Cardiac fibroblast (primary cell): ENCODE measurements around the gene HELZ2.
"Not testable (repeated sequence)": the region's sequence is repeated elsewhere in the genome, so short reads cannot be mapped to it uniquely, and the experiment has no call there.

ENCODE experiments used
- DNase-seq, 2 donors: peaks; one replicate each; pipeline versions ENCODE4 v3.0.0 to v3.0.0-alpha.2; 2010; ENCODE audit warnings: low read depth in 2 of 2
- H3K4me3 ChIP-seq, 2 donors: replicated peaks in 1 of 2; 1 replicate in 1 of 2; 2 replicates in 1 of 2; pipeline ENCODE4 v1.5.1; 2011; ENCODE audit warnings: low read depth in 2 of 2, low read length in 2 of 2, mild to moderate bottlenecking in 2 of 2, moderate library complexity in 1 of 2
- CTCF ChIP-seq: IDR thresholded peaks from one replicate; pipeline ENCODE4 v1.5.1; 2011; ENCODE audit warnings: low read depth, mild to moderate bottlenecking, low read length, inconsistent platforms

Gene HELZ2

GRCh38 chr20:63562461-63563224 lies 11.4 kb downstream of the HELZ2 start:
- TF ChIP-seq CTCF, result no peak
- no peak overlapping the region for H3K4me3 ChIP-seq
- DNase-seq, result no peak

DNA sequence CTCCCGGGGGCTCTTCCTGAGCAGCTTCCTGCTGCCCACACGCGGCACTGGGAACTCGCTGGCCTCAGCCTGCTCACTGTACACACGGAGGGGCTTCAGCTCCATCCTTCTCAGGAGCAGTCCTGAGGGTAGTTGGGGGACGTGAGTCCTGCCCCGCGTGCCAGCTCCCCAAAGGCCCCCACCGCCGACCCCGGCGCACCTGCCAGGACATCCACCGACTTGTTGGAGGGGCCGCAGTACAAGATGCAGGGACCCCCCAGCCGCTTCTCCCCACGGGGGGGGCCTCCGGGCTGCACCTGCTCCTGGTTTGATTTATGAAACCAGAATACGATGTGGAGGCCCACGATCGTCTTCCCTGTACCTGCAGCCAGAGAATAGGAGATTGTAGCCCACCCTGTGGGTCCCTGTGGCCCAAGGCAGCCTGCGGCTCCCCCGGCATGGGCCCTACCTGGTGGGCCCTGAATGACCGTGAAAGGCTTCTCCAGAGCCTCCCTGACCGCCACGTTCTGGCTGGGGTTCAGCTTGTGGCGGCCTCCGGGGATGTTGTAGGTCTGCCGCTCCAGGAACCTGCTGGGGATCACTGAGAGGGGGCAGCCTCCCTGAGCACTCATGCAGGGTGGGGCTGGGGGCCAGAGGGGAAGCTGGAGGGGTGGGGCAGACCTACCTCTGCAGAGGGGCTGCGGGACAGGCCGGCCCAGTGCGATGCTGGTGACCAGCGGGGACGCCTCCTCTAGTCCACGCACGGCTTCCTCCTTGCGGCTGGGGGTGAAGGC lies 12.2 kb downstream of the HELZ2 start:
- H3K4me3 ChIP-seq, result no peak overlapping the region
- DNase-seq, result no peak
- TF ChIP-seq CTCF, result no peak

- DNase-seq, result no peak
- no peak overlapping the region for H3K4me3 ChIP-seq
These were observed 13.0 kb downstream of the HELZ2 start for GRCh38 chr20:63560856-63561609.

GRCh38 chr20:63560333-63560805 lies 13.7 kb downstream of the HELZ2 start:
- no peak for DNase-seq
- H3K4me3 ChIP-seq, result no peak overlapping the region
- no peak for TF ChIP-seq CTCF

More at GRCh38 chr20:63560856-63561609, 13.0 kb downstream of the HELZ2 start:
- no peak for TF ChIP-seq CTCF

DNA sequence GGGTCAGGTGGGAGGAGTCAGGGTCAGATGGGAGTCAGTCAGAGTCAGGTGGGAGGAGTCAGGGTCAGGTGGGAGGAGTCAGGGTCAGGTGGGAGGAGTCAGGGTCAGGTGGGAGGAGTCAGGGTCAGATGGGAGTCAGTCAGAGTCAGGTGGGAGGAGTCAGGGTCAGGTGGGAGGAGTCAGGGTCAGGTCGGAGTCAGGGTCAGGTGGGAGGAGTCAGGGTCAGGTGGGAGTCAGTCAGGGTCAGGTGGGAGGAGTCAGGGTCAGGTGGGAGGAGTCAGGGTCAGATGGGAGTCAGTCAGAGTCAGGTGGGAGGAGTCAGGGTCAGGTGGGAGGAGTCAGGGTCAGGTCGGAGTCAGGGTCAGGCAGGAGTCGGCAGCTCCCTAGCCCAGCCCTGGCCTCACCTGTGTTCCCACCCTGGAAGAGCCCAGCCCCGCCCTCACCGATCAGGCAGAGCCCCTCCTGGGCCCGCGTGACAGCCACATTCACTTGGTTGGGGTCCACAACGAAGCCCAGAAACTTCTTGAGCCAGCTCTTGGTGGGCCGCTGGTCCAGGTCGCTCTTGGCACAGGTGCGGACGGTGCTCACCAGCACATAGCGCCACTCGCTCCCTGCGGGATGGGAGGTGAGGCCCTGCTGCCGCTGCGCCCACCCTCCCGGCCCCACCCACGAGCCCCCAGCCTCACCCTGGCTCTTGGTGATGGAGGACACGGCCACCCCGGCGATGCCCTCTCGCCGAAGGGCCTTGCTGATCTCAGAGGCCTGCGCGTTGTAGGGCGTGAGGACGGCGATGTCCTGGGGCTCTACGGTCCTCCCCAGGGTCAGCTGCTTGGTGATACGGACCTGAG lies 14.3 kb downstream of the HELZ2 start:
- not testable (repeated sequence) for DNase-seq, H3K4me3 ChIP-seq

- no peak overlapping the region for H3K4me3 ChIP-seq
- TF ChIP-seq CTCF, result no peak
- no peak for DNase-seq
These were observed 15.1 kb downstream of the HELZ2 start for GRCh38 chr20:63558804-63559484.
